SU-DHL-6 (cell line): Measurements from ENCODE around the gene FBXO10.
"Not testable (repeated sequence)": the region's sequence is repeated elsewhere in the genome, so short reads cannot be mapped to it uniquely, and the experiment has no call there.

Source experiments
- H2AFZ ChIP-seq: fragments of 200-600 bp; sonication (generic); 2 replicates; pipeline ENCODE4 v1.6.1; 2014; ENCODE audit warnings: low read depth, mild to moderate bottlenecking, moderate library complexity, mixed read lengths, antibody characterized with exemption, low read length; ENCODE audit not compliant: severe bottlenecking
- H3F3A ChIP-seq: fragments of 200-600 bp; shearing (Covaris generic); 2 replicates; pipeline ENCODE4 v1.6.0; 2016; ENCODE audit warnings: antibody characterized with exemption, mild to moderate bottlenecking; ENCODE audit not compliant: insufficient read depth
- H3K27ac ChIP-seq: fragments of 200-600 bp; sonication (generic); 2 replicates; pipeline ENCODE4 v1.5.1; 2016; ENCODE audit warnings: low read depth, mild to moderate bottlenecking, low read length, moderate library complexity, mixed read lengths
- H3K27me3 ChIP-seq: fragments of 200-600 bp; sonication (generic), shearing (Covaris generic); 2 replicates; pipeline ENCODE4 v1.6.0; 2014; ENCODE audit warnings: mild to moderate bottlenecking, low read length
- H3K36me3 ChIP-seq: fragments of 200-600 bp; sonication (generic); 2 replicates; pipeline ENCODE4 v1.6.1; 2014; ENCODE audit warnings: mild to moderate bottlenecking, low read length, mixed read lengths
- H3K4me2 ChIP-seq: fragments of 300-600, 200-600 bp; shearing (Covaris generic), sonication (generic); 2 replicates; pipeline ENCODE4 v1.6.0; 2014; ENCODE audit warnings: low read length, low read depth, mild to moderate bottlenecking; ENCODE audit not compliant: poor library complexity, severe bottlenecking
- H3K4me3 ChIP-seq: fragments of 200-600 bp; sonication (generic); 2 replicates; pipeline ENCODE4 v1.5.1; 2014; ENCODE audit warnings: antibody characterized with exemption, low read length, mild to moderate bottlenecking, mixed read lengths; ENCODE audit not compliant: insufficient read depth, poor library complexity, severe bottlenecking
- H3K79me2 ChIP-seq: fragments of 200-600 bp; sonication (generic); 2 replicates; pipeline ENCODE4 v1.6.1; 2014; ENCODE audit warnings: mild to moderate bottlenecking, low read length, moderate library complexity; ENCODE audit not compliant: insufficient read depth
- H3K9ac ChIP-seq: fragments of 200-600 bp; sonication (generic); 2 replicates; pipeline ENCODE4 v1.7.0; 2014; ENCODE audit warnings: mild to moderate bottlenecking, low read length
- H3K9me2 ChIP-seq: fragments of 200-600 bp; sonication (generic); replicated peaks from 2 replicates; pipeline ENCODE4 v1.6.1; 2014; ENCODE audit warnings: low read length; ENCODE audit not compliant: insufficient read depth
- H3K9me3 ChIP-seq: fragments of 200-600 bp; sonication (generic); 2 replicates; pipeline ENCODE4 v1.6.1; 2014; ENCODE audit warnings: low read length, mixed read lengths; ENCODE audit not compliant: insufficient read depth
- H4K20me1 ChIP-seq: fragments of 200-600 bp; sonication (generic); 2 replicates; pipeline ENCODE4 v1.6.1; 2014; ENCODE audit warnings: low read depth, mild to moderate bottlenecking, antibody characterized with exemption, low read length, moderate library complexity, mixed read lengths
- EZH2phosphoT487 ChIP-seq: fragments of 200-600 bp; sonication (generic), shearing (Covaris generic); conservative IDR thresholded peaks from 2 replicates; pipeline ENCODE4 v1.6.1; 2018; ENCODE audit warnings: mild to moderate bottlenecking, antibody characterized with exemption, low read length, moderate library complexity, mixed read lengths
- TF ChIP-seq, protein P1 (sequence below): fragments of 200-600 bp; sonication (generic); IDR thresholded peaks from one replicate; pipeline ENCODE4 v1.5.1; 2017; ENCODE audit warnings: antibody characterized with exemption, mild to moderate bottlenecking, low read length, moderate library complexity; ENCODE audit not compliant: insufficient read depth, poor library complexity, severe bottlenecking

The FBXO10 gene

DNA sequence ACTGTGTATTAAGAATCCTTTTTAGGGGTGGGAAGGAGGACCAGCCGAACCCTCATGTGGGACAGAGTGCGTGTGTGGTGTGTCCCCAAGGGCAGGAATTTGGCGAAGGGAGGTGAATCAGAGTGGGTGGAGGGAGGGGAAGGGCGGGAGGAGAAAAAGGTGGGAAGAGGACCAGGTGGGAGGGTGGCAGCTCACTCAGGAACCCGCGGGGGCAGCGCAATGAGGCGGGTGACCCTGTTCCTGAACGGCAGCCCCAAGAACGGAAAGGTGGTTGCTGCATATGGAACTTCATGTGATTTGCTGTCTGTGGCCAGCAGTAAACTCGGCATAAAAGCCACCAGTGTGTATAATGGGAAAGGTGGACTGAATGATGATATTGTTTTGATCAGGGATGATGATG lies 99.2 kb downstream of the FBXO10 start:
- no peaks in the 10 kb centered on the region for H4K20me1 ChIP-seq
- H2AFZ ChIP-seq = no peak overlapping the region
- H3K79me2 ChIP-seq = no peaks in the 10 kb centered on the region
- peaks cover 11% of the 10 kb centered on the region; the same call in 1 of the 2 replicates for H3K9me3 ChIP-seq
- H3K4me2 ChIP-seq = no peak overlapping the region
- no peak for TF ChIP-seq EZH2phosphoT487
- TF ChIP-seq, protein P1, sequence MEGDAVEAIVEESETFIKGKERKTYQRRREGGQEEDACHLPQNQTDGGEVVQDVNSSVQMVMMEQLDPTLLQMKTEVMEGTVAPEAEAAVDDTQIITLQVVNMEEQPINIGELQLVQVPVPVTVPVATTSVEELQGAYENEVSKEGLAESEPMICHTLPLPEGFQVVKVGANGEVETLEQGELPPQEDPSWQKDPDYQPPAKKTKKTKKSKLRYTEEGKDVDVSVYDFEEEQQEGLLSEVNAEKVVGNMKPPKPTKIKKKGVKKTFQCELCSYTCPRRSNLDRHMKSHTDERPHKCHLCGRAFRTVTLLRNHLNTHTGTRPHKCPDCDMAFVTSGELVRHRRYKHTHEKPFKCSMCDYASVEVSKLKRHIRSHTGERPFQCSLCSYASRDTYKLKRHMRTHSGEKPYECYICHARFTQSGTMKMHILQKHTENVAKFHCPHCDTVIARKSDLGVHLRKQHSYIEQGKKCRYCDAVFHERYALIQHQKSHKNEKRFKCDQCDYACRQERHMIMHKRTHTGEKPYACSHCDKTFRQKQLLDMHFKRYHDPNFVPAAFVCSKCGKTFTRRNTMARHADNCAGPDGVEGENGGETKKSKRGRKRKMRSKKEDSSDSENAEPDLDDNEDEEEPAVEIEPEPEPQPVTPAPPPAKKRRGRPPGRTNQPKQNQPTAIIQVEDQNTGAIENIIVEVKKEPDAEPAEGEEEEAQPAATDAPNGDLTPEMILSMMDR = no peak
- no peak overlapping the region for H3K9ac ChIP-seq
- no peaks in the 10 kb centered on the region for H3F3A ChIP-seq
- peaks cover 8% of the 10 kb centered on the region for H3K36me3 ChIP-seq
- no peaks in the 10 kb centered on the region for H3K27me3 ChIP-seq
- H3K27ac ChIP-seq = no peak overlapping the region
- H3K9me2 ChIP-seq = no peaks in the 10 kb centered on the region
- H3K4me3 ChIP-seq = no peak overlapping the region

DNA sequence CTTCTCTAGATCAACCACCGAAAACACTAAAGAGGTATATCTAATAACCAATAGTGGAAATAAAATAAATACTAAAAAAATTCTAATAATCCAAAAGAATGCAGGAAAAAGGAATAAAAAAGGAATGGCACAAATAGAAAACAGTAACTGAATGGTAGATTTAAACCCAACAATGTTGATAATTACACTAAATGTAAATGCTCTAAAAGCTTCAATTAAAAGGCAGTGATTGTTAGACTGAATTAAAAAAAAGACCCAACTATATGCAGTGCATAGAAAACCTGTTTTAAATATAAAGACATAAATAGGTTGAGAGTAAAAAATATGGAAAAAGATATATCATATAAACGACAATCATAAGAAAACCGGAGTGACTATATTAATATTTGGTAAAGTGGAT lies 101.7 kb downstream of the FBXO10 start:
- Histone ChIP-seq H3K36me3 (peaks cover 8% of the 10 kb centered on the region), H3K4me2 (no peak overlapping the region), H3K27ac (no peak overlapping the region), H3K9me2 (no peaks in the 10 kb centered on the region), H3K9ac (no peak overlapping the region), H3K27me3 (no peaks in the 10 kb centered on the region), H3K4me3 (no peak overlapping the region), H3K79me2 (no peaks in the 10 kb centered on the region), H2AFZ (no peak overlapping the region), H3K9me3 (peaks cover 11% of the 10 kb centered on the region; the same call in 1 of the 2 replicates), H4K20me1 (no peaks in the 10 kb centered on the region), H3F3A (0 out of 2 replicates have a peak, but pooled peaks cover 6% of the 10 kb centered on the region)
- TF ChIP-seq EZH2phosphoT487 = no peak
- TF ChIP-seq, protein P1 = no peak

DNA sequence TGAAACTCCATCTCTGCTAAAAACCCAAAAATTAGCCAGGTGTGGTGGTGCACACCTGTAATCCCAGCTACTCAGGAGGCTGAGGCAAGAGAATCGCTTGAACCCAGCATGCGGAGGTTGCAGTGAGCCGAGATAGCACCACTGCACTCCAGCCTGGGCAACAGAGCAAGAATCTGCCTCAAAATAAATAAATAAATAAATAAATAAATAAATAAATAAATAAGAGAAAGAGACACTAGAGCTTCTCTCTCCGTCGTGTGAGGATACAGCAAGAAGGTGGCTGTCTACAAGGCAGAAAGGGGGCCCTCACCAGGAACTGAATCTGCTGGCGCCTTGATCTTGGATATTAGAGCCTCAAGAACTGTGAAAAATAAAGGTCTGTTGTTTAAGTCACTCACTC lies 102.2 kb downstream of the FBXO10 start:
- H4K20me1 ChIP-seq, H3K36me3 ChIP-seq, H3K4me3 ChIP-seq, H3K79me2 ChIP-seq, H3K9me2 ChIP-seq, H3F3A ChIP-seq, H3K27me3 ChIP-seq, H3K4me2 ChIP-seq, H3K27ac ChIP-seq, H3K9ac ChIP-seq, H2AFZ ChIP-seq: not testable (repeated sequence)
- H3K9me3 ChIP-seq = peaks cover 11% of the 10 kb centered on the region; the same call in 1 of the 2 replicates

- Histone ChIP-seq H3K79me2 (no peaks in the 10 kb centered on the region), H3K9ac (no peak overlapping the region), H3K9me3 (peaks cover 11% of the 10 kb centered on the region; the same call in 1 of the 2 replicates), H4K20me1 (no peaks in the 10 kb centered on the region), H3K4me2 (peak overlapping the region; percentile 20), H3K9me2 (no peaks in the 10 kb centered on the region), H3K36me3 (peaks cover 8% of the 10 kb centered on the region), H3F3A (0 out of 2 replicates have a peak, but pooled peaks cover 6% of the 10 kb centered on the region), H3K27me3 (no peaks in the 10 kb centered on the region), H3K4me3 (no peak overlapping the region), H2AFZ (no peak overlapping the region), H3K27ac (no peak overlapping the region)
- TF ChIP-seq, protein P1 = no peak
- no peak for TF ChIP-seq EZH2phosphoT487
These were observed 104.1 kb downstream of the FBXO10 start for GRCh38 chr9:37471942-37472684.
